ENCODE measurements around the gene QSER1.
"Not testable (repeated sequence)": the region's sequence is repeated elsewhere in the genome, so short reads cannot be mapped to it uniquely, and the experiment has no call there.

QSER1 gene

DNA sequence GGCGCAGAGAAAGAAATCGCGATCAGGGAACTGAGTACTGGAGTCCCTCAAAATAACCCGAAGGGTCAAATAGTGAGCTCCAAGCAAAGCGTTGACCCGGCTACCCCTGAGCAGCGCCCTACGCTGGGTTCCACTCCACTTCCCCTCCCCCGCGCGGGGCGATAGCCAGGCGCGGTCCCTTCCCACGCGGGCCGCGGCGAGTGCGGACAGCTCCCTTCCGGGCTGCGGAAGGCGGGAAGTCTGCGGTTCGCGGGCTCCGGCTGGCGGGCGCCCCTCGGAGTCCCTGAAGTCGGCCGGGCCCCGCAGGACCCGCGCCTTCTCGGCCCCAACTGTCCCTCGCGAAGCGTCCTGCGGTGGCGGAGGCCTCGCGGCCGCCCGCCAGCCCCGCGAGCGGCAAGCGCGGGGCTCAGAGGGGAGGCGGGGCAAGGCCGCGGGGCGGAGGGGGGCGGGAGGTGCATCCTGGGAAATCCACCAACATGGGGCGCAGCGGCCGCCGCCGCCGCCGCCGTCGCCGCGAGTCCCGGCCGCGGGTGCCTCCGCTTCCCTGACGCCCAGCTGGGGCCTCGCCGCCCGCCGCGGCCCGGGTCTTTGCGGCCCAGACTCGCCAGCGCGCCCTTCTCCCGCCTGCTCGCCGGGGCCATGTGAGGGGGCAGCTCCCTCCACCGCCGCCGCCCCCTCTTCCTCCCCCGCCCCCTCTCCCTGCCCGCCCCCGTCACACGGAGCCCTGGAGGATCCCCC, at the start of gene QSER1:
Gene QSER1, plus strand, starts transcription at position 457 of the 738 bp plus-strand sequence. CDS start 315 bp downstream, outside the sequence.
- DNase-seq = peak; percentile 70

DNA sequence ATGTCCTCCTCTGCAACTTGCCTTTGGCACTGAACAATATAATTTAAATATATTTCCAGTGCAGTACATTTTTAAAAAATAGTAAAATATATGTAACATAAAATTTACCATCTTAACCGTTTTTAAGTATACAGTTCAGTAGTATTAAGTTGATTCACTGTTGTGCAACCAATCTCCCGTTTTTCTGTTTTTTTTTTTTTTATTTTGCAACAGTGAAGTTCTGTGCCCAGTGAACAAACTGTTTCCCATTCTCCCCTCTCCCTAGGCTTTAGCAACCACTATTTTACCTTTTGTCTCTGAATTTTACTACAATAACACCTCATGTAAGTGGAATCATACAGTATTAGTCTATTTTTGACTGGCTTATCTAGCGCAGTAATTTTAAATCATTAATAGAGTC, 49.1 kb upstream of the QSER1 start:
- DNase-seq = no peak

- no peak for DNase-seq
These were observed 45.1 kb upstream of the QSER1 start for GRCh38 chr11:32847511-32847910.

DNA sequence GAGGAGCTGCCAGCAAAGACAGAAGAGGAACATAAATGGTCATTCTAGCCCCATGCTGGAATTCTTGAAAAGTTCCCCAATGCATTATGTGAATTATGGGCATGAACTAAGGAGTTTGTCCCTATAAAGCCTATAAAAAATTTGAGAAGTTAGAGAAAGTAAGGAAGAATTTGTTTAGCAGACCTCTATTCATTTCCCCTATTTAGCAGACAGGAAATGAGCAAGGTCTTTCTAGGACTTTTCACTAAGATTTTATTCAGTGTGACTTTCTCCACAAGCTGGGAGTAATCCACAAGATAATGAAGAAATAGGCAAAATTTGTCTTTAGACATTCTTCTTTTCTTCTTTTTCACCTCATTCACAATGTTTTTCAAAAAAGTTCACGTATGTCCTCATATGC, 42.9 kb upstream of the QSER1 start:
- DNase-seq = no peak

- DNase-seq = no peak
These were observed 41.4 kb upstream of the QSER1 start for GRCh38 chr11:32851251-32851650.

- no peak for DNase-seq
These were observed 40.4 kb upstream of the QSER1 start for GRCh38 chr11:32852207-32852606.

DNA sequence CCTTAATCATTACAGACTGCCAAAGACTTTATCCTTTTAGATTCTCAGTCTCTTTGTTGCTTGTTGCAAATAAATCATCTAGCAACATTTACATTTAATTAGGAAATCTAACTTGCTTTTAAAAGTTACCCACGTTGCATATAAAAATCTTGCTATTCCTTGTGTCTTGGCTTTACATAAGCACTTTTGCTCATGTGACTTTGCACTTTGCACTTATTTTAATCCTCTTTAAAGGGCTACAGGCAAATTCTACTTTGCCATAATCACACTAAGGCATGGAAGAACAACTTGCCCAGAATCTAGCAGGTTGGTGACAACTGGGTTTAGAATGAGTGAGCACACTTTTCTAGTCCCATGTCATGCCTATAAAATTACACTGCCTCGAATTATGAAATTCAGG, 37.0 kb upstream of the QSER1 start:
- no peak for DNase-seq

DNA sequence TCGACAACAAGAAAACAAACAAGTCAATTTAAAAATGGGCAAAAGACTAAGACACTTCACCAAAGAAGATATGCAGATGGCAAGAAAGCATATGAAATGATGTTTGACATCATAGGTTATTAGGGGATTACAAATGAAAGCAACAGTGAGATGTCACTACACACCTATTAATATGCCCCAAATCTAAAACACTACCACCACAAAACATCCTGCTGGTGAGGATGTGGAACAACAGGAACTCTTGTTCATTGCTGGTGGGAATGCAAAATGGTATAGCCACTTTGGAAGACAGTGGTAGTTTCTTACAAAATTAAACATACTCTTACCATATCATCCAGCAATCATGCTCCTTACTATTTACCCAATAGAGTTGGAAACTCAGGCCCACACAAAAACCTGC, 33.9 kb upstream of the QSER1 start:
- no peak for DNase-seq

GRCh38 chr11:32861850-32862577, 30.6 kb upstream of the QSER1 start:
- no peak for DNase-seq

GRCh38 chr11:32864555-32864954, 28.1 kb upstream of the QSER1 start:
- DNase-seq = no peak

GRCh38 chr11:32868752-32869151, 23.9 kb upstream of the QSER1 start:
- not testable (repeated sequence) for DNase-seq

DNA sequence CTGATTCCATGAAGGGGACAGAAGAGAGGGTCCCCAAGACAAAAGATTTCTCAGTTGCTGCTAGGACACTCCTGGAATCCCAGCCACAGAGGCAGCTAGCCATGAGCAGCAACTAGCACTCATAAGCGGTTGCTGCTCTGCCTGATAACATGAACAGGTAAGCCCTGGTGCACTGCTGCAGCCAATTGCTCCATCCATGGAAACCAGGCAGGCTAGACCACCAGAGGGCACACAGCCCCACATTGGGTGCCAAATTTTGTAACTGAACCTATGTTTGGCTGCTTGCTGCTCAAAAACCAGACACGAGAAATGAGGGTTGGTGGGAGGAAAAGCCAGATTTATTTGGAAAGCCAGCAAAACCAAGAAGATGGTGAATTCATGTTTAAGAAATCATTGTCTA, 21.9 kb upstream of the QSER1 start:
- DNase-seq = peak; percentile 46

DNA sequence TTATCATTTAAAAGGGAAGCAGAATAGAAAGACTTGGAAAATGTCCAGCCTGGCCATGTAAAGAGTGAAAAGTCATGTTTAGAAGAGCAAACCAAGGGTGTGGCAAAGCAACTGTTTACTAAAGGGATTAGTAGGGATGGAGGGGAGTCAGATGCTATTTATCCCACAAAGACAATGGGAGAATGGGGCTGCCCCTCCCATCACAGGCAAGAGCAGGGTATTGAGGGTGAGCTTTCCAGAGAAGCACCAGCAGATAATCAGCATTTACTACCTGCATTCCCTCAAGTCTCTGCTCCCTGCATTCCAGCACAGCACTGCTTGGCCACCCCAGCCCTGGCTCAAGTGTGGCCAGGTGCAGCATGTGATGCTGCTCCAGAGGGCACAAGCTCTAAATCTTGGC, 18.5 kb upstream of the QSER1 start:
- no peak for DNase-seq

DNA sequence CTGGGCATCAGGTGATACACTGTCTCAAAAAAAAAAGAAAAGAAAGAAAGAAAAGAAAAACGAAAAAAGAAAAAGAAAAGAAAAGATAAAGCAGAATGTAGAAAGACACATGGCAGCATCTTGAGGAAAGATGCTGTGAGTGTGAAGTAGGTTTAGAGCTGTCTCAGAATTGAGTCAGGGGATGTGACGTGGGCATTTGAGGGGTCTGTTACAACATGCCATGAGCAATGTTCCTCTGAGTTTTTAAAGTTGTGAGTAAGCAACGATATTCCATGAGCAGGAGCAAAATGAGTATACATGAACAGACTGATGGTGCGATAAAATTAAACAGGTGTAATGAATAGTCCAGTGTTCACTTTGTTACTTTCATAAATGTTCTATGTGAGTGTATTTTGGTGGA, 11.3 kb upstream of the QSER1 start:
- no peak for DNase-seq

DNA sequence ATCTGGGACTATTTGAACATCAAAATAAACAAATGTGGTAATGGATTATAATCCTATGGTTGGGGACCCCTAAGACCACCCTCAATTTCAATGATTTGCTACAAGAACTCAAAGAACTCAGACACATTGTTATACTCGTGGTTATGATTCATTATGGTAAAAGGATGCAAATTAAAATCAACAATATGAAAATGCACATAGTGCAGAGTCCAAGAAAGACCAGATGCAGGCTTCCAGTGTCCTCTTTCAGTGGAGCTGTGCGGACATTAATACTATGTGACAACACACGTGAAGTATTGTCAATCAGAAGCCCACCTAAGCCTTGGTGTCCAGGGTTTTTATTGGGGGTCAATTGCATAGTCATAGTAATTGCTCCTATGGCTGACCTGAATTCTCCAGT, 9.2 kb upstream of the QSER1 start:
- DNase-seq = no peak

- DNase-seq = no peak
These were observed 8.6 kb upstream of the QSER1 start for GRCh38 chr11:32884023-32884422.

- DNase-seq = no peak
These were observed 7.7 kb upstream of the QSER1 start for GRCh38 chr11:32884770-32885384.

- DNase-seq = no peak
These were observed 7.1 kb upstream of the QSER1 start for GRCh38 chr11:32885556-32885955.

- DNase-seq = no peak
These were observed 6.4 kb upstream of the QSER1 start for GRCh38 chr11:32886180-32886579.

DNA sequence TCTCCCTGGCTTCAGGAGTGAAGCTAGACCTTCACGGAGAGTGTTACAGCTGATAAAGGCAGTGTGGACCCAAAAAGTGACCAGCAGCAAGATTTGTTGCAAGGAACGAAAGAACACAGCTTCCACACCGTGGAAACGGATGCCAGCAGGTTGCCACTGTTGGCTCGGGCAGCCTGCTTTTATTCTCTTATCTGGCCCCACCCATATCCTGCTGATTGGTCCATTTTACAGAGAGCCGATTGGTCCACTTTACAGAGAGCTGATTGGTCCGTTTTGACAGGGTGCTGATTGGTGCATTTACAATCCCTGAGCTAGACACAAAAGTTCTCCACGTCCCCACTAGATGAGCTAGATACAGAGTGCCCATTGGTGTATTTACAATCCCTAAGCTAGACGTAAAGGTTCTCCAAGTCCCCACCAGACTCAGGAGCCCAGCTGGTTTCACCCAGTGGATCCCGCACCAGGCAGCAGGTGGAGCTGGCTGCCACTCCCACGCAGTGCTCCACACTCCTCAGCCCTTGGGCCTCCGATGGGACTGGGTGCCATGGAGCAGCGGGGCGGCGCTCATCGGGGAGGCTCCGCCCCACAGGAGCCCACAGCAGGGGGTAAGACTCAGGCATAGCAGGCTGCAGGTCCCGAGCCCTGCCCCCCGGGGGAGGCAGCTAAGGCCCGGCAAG, 4.8 kb upstream of the QSER1 start:
- not testable (repeated sequence) for DNase-seq

DNA sequence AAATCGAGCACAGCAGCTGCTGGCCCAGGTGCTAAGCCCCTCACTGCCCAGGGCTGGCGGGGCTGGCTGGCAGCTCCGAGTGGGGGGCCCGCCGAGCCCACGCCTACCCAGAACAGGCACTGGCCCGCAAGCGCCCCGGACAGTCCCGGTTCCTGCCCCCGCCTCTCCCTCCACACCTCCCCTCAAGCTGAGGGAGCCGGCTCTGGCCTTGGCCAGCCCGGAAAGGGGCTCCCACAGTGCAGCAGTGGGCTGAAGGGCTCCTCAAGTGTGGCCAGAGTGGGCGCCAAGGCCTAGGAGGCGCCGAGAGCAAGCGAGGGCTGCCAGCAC, 4.3 kb upstream of the QSER1 start:
- not testable (repeated sequence) for DNase-seq

- DNase-seq = no peak
These were observed 3.8 kb upstream of the QSER1 start for GRCh38 chr11:32888805-32889204.

DNA sequence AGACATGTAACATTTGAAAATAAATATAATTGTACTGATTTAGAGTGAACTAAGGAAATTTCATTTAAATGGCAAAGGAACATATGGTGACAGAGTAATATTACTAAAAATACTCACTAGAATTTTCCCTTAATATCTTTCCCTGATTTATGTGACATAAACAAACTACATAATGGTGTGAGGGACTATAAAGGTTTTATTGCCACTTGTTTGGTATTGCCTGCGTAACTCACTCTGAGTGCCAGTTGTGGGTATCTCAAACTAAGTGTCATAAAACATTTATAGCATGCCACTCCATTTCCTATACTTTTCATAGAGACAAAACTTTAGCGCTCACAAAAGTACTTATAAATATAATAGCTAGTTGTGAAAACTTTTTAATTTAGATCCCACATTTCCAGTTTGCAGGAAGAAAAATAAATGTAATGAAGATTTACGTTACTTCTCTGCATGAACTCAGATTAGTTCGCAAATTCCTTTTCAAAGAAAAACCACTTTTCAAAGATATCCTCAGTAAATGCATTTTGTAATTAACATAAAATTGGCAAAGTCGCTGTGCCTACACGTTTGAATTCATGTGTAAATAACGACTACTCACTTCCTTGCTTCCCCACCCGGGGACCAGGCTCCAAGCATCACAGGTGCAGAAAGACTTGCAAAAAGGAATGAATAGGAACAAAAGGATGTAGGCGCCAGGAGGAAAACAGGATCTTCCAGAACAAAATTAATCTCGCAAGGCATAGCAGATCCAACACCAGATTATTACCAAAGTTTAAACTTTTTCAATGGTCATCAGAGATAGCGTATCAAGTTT, 1.6 kb upstream of the QSER1 start:
- no peak for DNase-seq

Data from NCI-H1694 (cell line).